Measurements from ENCODE around the gene SENP3. TPM values are rescaled to one million over a fixed set of nuclear protein-coding genes. Genes with fewer than 3 reads are reported as not detected.
A peak's percentile ranks its signal among the peaks of the same experiment; 100 is the strongest.

The SENP3 gene
- total and polyA plus RNA-seq, 2 of the 13 experiments (the other 11 are each of a cell fraction or from before 2014, with no cell fraction given): 55.8 to 75.4 TPM

GRCh38 chr17:7572588-7573323 is 11.0 kb downstream of the SENP3 start (continued):
- no peak; the same call in 1 of the 2 replicates for TF ChIP-seq ARID5B (CRISPR knock-in tag; IDR thresholded peaks at IDR 0.05)
- TF ChIP-seq ZC3H4 (CRISPR knock-in tag; IDR thresholded peaks at IDR 0.05; ENCODE audit: borderline replicate concordance): no peak
- no peak for TF ChIP-seq ZNF432 (CRISPR knock-in tag; IDR thresholded peaks at IDR 0.05; ENCODE audit: borderline replicate concordance)
- TF ChIP-seq ZNF562 (CRISPR knock-in tag; IDR thresholded peaks at IDR 0.05; ENCODE audit: borderline replicate concordance): no peak
- no peak for TF ChIP-seq SOX5 (CRISPR knock-in tag; IDR thresholded peaks at IDR 0.05; ENCODE audit: borderline replicate concordance)
- TF ChIP-seq SMARCC2 (IDR thresholded peaks at IDR 0.05): no peak
- peak; percentile 17; the same call in 1 of the 2 replicates for TF ChIP-seq ZNF142 (CRISPR knock-in tag; IDR thresholded peaks at IDR 0.05)
- TF ChIP-seq ARNT2 (CRISPR knock-in tag; IDR thresholded peaks at IDR 0.05; ENCODE audit: low read depth): no peak; the same call in none of the 2 replicates
- TF ChIP-seq ZNF605 (CRISPR knock-in tag; IDR thresholded peaks at IDR 0.05): peak; percentile 93
- TF ChIP-seq IRF2 (CRISPR knock-in tag; IDR thresholded peaks at IDR 0.05): no peak; the same call in none of the 2 replicates
- peak; percentile 16; the same call in 1 of the 2 replicates for TF ChIP-seq ZFP37 (CRISPR knock-in tag; IDR thresholded peaks at IDR 0.05; ENCODE audit: borderline replicate concordance)
- TF ChIP-seq GTF2F1 (IDR thresholded peaks at IDR 0.05; ENCODE audit: low read length): peak; percentile 92
- TF ChIP-seq PAWR (CRISPR knock-in tag; IDR thresholded peaks at IDR 0.05; ENCODE audit: borderline replicate concordance): no peak
- TF ChIP-seq BRCA1 (CRISPR knock-in tag; IDR thresholded peaks at IDR 0.05): peak; percentile 30
- TF ChIP-seq POLR2A (IDR thresholded peaks at IDR 0.05; ENCODE audit: insufficient read depth in 1 of 2, low read depth in 2 of 2, low read length in 2 of 2): peak; percentile 96 to 98
- TF ChIP-seq GMEB1 (CRISPR knock-in tag; IDR thresholded peaks at IDR 0.05; ENCODE audit: borderline replicate concordance): 0 out of 2 replicates have a peak, but pooled peaks have one; percentile 70
- peak; percentile 25; the same call in 1 of the 2 replicates for TF ChIP-seq SRF (IDR thresholded peaks at IDR 0.05; ENCODE audit: low read depth, low read length)
- peak; percentile 62 for TF ChIP-seq SIN3B (IDR thresholded peaks at IDR 0.05; ENCODE audit: low read length)
- no peak for TF ChIP-seq RFXANK (CRISPR knock-in tag; IDR thresholded peaks at IDR 0.05)
- peak; percentile 39; the same call in 1 of the 2 replicates for TF ChIP-seq ZNF83 (CRISPR knock-in tag; IDR thresholded peaks at IDR 0.05; ENCODE audit: borderline replicate concordance)
